AML-193 (cell line): ENCODE measurements around the gene GHRH.
A peak's percentile ranks its signal among the peaks of the same experiment; 100 is the strongest.

ENCODE experiments used
- DNase-seq, 2 experiments: peaks; one replicate each; lab custom pipeline; 2025; lab: John Stamatoyannopoulos, UW

Gene GHRH

GRCh38 chr20:37236462-37236861 lies 25.2 kb downstream of the GHRH start:
- no peak for DNase-seq

- DNase-seq, result no peak
Observed at GRCh38 chr20:37235065-37235464, 26.5 kb downstream of the GHRH start.

GRCh38 chr20:37234254-37234581 lies 27.4 kb downstream of the GHRH start:
- DNase-seq, result no peak

DNA sequence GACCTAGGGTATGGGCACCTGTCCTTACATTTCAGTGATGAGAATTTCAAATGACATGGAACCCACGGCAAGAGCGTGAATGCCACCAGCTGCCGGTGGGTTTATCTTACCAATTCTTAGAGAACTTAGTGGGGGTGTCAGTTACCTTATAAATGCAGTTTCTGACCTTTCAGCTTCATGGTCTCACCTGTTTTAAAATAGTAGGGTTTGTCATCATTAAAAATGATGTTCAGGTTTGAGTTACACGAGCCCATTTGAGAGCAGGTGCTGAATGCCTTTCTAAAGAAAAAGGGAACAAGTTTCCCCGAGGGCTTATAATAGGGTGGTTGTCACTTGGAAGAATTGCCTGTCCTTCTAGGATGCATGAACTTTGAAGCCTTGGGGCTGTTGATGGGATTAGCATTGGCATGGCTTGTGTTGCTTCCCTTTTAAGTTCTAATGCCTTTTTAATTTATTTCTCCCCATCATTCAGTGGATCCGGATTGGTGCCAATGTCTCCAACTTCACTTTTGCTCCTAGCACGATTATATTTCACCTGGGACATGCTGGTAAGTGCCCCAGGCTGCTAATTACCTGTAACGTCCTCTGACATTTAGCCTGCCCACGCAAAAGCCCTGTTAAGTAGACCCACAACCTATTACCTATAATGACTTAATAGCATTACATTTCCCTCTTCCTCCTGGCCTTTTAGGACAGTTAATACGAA lies 27.9 kb downstream of the GHRH start:
- DNase-seq, result no peak

GRCh38 chr20:37231947-37232630 lies 29.5 kb downstream of the GHRH start:
- no peak for DNase-seq

GRCh38 chr20:37230200-37230599 lies 31.4 kb downstream of the GHRH start:
- DNase-seq, result no peak

DNA sequence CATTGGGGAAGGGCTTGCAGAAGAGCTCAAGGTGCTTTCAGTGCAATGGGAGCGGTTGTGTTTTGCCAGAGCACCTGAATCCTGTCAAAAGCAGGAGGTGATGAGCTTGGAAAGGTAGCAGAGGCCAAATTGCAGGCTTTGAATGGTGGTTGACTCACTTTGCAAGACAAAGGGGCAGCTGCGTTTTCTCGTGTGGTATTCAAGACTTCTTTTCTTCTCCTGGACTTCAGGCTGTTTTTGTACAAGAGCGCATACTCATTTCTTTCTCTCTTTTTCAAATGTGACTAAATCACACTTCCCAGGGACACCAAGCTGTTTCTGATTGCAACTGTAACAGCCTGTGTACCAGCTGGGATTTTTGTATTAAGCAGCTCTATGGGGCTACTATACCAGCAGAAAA lies 32.3 kb downstream of the GHRH start:
- DNase-seq, result no peak

DNA sequence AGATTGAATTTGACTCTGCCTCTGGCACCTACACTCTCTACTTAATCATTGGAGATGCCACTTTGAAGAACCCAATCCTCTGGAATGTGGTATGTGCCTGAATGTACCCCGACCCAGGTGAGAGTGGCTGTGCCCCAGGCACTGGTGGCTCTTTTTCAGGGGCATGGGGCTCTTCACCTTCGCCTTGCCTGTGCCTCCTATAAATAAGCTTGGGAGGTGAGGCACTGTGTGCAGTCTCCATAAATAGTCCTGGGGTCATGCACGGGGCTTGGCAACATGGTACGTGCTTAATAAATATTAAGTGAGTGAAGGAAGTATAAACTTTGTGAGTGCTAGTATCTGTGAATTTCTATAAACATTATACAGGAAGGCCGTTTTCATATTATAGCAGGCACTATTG lies 33.0 kb downstream of the GHRH start:
- no peak for DNase-seq

DNA sequence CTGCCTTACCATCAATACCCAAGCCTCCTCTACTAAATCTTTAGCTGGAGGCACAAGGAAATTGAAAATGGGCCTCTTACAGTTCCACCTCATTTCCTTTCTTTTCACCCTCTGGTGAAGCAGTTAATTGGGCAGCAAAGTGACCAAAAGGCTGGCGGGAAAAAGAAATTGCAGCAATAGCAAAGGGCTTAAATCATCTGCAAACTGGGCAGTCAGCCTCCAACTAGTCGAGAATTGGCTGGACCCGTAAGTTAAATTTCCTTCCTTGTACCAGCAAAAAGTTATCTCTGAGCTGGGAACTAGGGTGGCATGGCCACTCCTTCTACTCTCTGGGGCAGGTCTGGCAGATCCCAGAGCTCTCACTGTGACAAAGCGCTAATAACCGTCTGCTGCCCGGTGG lies 33.5 kb downstream of the GHRH start:
- no peak for DNase-seq

DNA sequence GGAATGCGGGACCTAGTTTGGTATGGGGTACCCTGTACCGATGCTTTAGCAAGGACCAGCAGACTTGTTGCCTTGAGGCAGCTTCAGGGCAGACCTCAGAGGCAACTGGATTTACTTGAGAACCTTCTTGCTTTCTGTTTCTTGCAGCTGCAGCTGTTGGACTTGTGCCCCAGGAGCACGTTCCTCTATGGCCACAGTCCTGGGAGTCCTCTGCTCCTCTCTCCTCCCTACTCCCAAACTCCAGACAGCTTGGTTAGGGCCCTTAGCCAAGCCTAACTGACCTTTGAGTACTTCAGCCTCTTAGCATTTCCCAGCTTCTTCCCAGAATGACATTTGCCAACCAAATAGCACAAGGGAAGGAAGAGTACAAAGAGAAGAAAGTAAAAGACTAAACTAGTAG lies 34.7 kb downstream of the GHRH start:
- no peak for DNase-seq

- DNase-seq, result no peak
Observed at GRCh38 chr20:37225146-37225545, 36.5 kb downstream of the GHRH start.

DNA sequence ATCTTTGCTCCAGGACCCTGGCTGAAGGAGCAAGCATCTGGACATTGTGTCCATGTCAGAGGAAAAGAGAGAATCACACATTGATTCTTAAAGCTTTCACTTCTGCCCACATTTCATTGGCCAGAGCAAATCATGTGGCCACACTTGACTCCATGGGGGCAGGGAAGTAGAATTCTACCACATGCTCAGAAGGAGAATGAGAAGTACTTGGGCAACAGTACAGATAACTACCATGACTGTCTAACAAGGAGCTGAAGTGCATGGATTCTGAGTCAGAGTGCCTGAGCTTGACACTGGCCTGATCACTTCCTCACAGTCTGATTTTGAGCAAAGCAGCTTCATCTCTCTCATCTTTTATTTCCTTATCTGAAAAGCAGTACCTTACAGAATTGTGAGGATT lies 38.6 kb downstream of the GHRH start:
- DNase-seq, result peak; percentile 83 to 86

GRCh38 chr20:37222086-37222485 lies 39.5 kb downstream of the GHRH start:
- no peak for DNase-seq

DNA sequence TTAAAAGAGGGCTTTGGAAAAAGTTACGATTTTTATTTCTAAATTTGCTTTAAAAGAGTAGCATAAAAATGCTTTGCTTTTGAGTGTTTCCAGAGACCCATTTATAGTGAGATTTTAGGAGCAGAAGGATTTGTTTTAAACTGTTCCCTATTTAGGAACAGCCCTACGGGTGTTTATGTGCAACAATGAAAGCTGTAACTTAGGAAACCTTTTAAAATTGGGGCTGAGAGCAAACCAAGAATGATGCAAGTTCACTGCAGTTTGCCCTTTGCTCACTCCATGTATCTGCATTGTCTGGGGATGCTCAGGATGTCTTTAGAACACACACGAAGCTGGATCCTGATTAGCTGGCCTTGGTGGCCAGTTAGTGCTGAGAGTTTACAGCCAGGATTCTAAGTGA lies 40.9 kb downstream of the GHRH start:
- no peak for DNase-seq

- no peak for DNase-seq
Observed at GRCh38 chr20:37219751-37220668, 41.6 kb downstream of the GHRH start.

DNA sequence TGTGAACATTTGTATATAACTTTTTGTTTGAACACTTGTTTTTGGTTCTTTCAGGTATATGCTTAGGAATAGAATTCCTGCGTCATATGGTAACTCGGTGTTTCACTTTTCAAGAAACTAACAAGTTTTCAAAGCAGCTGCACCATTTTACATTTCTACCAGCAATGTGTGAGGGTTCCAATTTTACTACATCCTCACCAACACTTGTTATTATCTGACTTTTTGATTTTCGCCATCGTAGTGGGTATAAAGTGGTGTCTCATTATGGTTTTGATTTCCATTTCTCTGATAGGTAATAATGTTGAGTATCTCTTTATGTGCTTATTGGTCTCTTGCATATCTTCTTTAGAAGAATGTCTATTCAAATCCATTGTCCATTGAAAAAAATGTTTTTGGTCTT lies 42.6 kb downstream of the GHRH start:
- no peak for DNase-seq

- DNase-seq, result no peak
Observed at GRCh38 chr20:37218441-37218840, 43.2 kb downstream of the GHRH start.

DNA sequence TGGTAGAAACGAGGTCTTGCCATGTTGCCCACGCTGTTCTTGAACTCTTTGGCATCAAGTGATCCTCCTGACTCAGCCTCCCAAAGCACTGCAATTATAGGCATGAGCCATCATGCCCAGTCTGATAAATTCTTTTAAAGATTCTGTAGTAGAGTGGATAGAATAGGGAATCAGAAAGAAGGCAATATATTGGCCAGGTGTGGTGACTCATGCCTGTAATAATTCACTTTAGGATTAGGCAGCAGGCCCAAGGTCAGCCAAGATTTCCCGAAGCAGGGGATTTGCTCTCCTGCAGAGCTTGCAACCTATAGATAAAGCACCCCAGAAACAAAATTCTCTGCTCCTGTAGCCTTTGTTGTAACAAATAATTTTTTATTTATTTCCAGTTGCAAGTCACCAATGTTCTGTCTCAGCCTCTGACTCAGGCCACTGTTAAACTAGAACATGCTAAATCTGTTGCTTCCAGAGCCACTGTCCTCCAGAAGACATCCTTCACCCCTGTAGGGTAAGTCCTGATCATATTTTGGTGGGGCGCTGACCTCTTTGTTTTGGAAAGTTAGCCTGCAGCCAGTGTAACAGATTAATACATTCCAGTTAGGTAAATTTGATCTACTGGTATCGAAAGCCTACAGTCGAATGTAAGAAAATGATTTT lies 51.8 kb downstream of the GHRH start:
- DNase-seq, result no peak

DNA sequence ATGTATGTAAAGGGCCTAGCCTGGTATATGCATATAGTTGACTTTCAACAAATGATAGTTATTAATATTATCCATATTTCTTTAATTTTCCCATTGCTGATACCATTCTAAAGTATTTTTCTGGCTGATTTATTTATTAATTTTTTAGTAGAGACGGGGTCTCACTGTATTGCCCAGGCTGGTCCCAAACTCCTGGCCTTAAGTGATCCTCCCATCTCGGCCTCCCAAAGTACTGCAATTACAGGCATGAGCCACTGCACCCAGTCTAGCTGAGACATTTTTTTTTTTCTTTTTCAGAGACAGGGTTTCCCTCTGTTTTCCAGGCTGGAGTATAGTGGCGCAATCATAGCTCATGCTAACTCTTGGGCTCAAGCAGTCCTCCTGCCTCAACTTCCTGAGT lies 52.4 kb downstream of the GHRH start:
- no peak for DNase-seq

- DNase-seq, result no peak
Observed at GRCh38 chr20:37207171-37207570, 54.4 kb downstream of the GHRH start.

DNA sequence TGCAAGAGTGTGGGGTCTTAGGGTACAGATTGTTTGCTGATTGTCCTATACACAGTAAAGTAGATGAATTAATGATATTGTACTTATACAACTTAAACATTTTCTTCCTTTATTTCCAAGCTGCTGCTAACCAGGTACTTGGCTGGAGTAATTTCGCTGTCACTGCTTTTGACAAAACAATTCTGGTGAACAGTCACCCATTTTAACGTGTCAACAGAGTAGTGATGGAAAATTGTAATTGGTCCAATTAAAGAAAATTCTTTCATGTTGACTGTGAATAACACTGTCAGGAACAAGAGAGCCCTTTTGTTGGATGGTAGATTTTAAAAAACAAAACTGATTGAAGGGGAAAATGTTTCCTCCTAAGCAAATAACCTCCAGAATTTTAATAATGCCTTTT lies 55.8 kb downstream of the GHRH start:
- DNase-seq, result no peak

- no peak for DNase-seq
Observed at GRCh38 chr20:37205130-37205529, 56.5 kb downstream of the GHRH start.

GRCh38 chr20:37204056-37204455 lies 57.6 kb downstream of the GHRH start:
- no peak for DNase-seq
